SK-N-MC (cell line): ENCODE measurements around the gene COL18A1.

Experiments
- EZH2 ChIP-seq: fragments of 200-600 bp; sonication (generic); IDR thresholded peaks from one replicate; pipeline ENCODE4 v1.6.1; 2017; ENCODE audit warnings: antibody characterized with exemption
- POLR2AphosphoS5 ChIP-seq: IDR thresholded peaks from 2 replicates; pipeline ENCODE4 v1.6.1; 2012; ENCODE audit warnings: mild to moderate bottlenecking, low read depth, low read length, borderline replicate concordance

GRCh38 chr21:45467221-45467779, 62.3 kb downstream of the COL18A1 start:
- TF ChIP-seq POLR2AphosphoS5 = no peak
- no peak for TF ChIP-seq EZH2
